Measurements from ENCODE around the gene PUDP.
A peak's percentile ranks its signal among the peaks of the same experiment; 100 is the strongest.

Gene PUDP

GRCh38 chrX:7139202-7140081 is 8.5 kb downstream of the PUDP start:
- peak; percentile 69 for DNase-seq (ENCODE audit: low read depth)
- TF ChIP-seq, protein P1, sequence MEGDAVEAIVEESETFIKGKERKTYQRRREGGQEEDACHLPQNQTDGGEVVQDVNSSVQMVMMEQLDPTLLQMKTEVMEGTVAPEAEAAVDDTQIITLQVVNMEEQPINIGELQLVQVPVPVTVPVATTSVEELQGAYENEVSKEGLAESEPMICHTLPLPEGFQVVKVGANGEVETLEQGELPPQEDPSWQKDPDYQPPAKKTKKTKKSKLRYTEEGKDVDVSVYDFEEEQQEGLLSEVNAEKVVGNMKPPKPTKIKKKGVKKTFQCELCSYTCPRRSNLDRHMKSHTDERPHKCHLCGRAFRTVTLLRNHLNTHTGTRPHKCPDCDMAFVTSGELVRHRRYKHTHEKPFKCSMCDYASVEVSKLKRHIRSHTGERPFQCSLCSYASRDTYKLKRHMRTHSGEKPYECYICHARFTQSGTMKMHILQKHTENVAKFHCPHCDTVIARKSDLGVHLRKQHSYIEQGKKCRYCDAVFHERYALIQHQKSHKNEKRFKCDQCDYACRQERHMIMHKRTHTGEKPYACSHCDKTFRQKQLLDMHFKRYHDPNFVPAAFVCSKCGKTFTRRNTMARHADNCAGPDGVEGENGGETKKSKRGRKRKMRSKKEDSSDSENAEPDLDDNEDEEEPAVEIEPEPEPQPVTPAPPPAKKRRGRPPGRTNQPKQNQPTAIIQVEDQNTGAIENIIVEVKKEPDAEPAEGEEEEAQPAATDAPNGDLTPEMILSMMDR (conservative IDR thresholded peaks at IDR 0.05; ENCODE audit: low read depth, low read length): no peak
- H3K4me3 ChIP-seq (ENCODE audit: low read depth, low read length): no peak overlapping the region

DNA sequence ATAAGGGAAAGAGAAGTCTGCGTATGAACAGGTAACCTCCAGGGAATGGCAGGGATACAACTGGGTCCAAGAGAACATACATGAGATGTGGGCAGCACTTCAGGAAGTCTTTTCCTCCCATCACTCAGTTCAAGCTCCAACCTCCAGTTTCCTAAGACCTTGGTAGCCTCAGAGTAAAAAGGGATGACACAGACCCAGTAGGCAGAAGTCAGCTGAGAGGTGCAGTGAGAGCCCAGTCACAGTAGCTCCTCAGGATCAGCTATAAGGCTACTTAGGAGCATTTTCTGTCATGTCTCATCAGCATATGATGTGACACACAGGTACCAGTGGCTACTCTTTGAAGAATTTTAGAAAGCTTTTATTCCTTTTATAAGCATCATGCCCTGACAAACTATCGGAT is 13.0 kb downstream of the PUDP start:
- no peak for DNase-seq (ENCODE audit: low read depth)
- TF ChIP-seq, protein P1 (conservative IDR thresholded peaks at IDR 0.05; ENCODE audit: low read depth, low read length): no peak
- no peak overlapping the region for H3K4me3 ChIP-seq (ENCODE audit: low read depth, low read length)

DNA sequence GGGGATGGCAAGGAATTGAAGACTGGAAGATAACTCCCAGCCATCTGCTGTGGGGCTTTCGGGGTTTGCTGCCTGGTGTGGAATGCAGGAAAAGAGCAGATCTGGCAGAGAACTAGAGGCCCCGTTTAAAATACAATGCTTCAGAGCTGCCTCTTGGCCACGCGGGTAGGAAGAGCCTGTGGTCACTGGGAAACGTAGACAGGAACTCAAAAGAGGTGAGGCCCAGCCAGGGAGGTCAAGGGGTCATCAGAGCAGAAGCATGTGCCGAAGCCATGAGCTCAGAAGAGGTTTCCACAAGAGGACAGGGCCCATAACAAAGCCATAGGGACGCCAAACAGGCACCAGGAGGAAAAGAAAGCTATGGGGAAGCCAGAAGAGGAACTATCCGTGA is 14.9 kb downstream of the PUDP start:
- peak; percentile 16 for DNase-seq (ENCODE audit: low read depth)
- no peak overlapping the region for H3K4me3 ChIP-seq (ENCODE audit: low read depth, low read length)
- TF ChIP-seq, protein P1 (conservative IDR thresholded peaks at IDR 0.05; ENCODE audit: low read depth, low read length): no peak

GRCh38 chrX:7132335-7133049 is 15.5 kb downstream of the PUDP start:
- no peak overlapping the region for H3K4me3 ChIP-seq (ENCODE audit: low read depth, low read length)
- peak; percentile 77 for DNase-seq (ENCODE audit: low read depth)
- TF ChIP-seq, protein P1 (conservative IDR thresholded peaks at IDR 0.05; ENCODE audit: low read depth, low read length): peak; percentile 68

DNA sequence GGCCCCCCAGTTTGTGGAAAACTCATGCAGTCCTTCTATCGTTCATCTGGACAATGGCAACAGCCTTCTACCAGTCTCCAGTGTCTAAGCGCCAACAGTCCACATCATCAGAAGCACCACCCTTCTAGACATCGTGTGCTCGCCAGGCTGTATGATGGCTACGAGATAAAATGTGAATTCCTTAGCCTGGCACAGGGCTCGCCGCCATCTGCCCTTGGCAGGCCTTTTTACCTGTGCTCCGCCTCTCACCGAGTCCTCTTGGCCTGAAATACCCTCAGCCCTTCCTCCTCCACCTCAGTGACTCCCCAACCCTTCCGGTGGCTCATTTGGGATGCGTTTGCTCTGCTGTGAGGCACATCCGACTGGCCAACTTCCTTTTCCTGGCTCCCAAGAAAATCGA is 16.3 kb downstream of the PUDP start:
- TF ChIP-seq, protein P1 (conservative IDR thresholded peaks at IDR 0.05; ENCODE audit: low read depth, low read length): no peak
- H3K4me3 ChIP-seq (ENCODE audit: low read depth, low read length): no peak overlapping the region
- DNase-seq (ENCODE audit: low read depth): no peak

GRCh38 chrX:7127056-7127455 is 20.9 kb downstream of the PUDP start:
- no peak overlapping the region for H3K4me3 ChIP-seq (ENCODE audit: low read depth, low read length)
- peak; percentile 29 for DNase-seq (ENCODE audit: low read depth)
- TF ChIP-seq, protein P1 (conservative IDR thresholded peaks at IDR 0.05; ENCODE audit: low read depth, low read length): no peak

Measured in choroid plexus epithelial cell (primary cell).